ENCODE measurements around the gene LHB.
A peak's percentile ranks its signal among the peaks of the same experiment; 100 is the strongest.
"Not testable (repeated sequence)": the region's sequence is repeated elsewhere in the genome, so short reads cannot be mapped to it uniquely, and the experiment has no call there.

Gene LHB

DNA sequence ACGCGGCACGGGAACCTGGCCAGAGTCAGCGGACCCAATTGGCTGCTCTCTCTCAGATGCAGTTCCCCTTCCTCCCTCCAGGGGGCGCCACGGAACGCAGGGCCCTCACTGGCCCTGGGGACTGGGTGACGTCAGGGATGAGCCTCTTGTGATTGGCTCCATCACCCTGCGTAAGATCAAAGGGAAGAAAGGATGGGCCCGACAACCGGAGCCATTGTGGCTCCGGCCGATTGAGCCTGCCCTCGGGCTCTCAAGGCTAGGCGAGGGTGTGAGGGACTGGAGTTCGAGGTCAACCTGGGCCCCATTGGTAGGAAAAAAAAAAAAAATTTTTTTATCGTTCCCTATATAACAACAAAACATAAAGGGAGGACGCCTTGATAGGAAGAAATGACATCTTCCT, 19.9 kb upstream of the LHB start, which contains the start of gene CGB1:
TSS of gene CGB1 (minus strand) at position 81 of the 400 bp plus-strand sequence. CDS start 184 bp downstream, outside the sequence.
- not testable (repeated sequence) for DNase-seq

- DNase-seq: not testable (repeated sequence)
Observed at GRCh38 chr19:49031642-49032301, 14.9 kb upstream of the LHB start, which contains the start of gene CGB2. CGB2 (plus strand) TSS chr19:49031890; CDS start chr19:49032096, 206 bp downstream.

DNA sequence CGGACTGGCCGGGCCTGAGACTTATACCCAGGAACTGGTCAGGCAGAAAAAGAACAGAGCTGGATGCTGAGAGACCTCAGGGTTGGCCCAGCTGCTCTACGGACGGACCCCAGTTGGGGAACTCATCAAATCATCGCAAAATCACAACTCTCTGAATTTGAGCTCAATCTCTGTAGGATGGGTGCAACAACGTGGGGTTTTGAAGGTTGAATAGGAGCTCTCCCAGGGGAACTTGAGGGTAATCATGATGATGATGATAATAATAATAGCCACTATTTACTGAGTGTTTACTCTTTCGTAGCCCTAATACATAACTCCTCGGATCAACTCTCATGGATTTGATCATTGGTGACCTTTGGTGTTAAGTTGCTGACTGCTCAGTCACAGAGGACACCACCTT, 13.4 kb upstream of the LHB start:
- DNase-seq: not testable (repeated sequence)

DNA sequence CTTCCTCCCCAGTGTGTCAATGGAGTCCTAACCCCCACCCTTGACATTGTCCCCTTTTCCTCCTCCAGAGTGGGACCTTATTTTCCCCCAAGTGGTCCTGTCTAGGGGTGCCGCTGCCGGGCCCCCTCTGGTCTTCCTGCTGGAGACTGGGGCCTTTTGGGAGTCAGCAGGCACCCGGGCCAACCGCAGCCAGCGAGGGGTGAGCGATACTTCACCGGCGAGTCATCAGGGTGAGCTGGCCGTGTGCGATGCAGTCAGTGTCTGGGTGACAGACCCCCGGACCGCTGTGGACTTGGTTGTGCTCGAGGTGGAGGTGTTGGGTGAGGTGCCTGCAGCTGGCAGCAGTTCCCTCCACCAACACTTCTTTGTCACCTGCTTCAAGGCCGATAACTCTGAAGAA, 12.9 kb upstream of the LHB start:
- not testable (repeated sequence) for DNase-seq

DNA sequence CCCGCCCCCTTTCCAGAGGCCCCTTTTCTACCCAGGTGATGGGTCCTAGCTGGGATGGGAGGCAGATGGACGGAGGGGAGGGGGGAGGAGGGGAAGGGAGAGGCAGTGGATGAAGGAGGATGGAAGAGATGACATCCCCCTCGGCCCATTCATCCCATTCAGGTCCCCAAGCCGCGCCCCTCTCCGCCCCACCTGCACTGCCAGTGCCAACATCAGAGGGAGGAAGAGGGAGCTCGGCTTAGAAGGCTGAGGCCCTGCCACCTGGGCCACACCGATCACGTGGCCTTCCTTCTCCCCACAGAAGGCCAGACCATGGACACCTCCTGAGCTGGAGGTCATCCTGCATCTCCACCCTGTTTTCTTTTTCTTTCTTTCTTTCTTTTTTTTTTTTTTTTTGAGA, 11.8 kb upstream of the LHB start:
- not testable (repeated sequence) for DNase-seq

- not testable (repeated sequence) for DNase-seq
Observed at GRCh38 chr19:49025599-49025998, 8.7 kb upstream of the LHB start.

DNA sequence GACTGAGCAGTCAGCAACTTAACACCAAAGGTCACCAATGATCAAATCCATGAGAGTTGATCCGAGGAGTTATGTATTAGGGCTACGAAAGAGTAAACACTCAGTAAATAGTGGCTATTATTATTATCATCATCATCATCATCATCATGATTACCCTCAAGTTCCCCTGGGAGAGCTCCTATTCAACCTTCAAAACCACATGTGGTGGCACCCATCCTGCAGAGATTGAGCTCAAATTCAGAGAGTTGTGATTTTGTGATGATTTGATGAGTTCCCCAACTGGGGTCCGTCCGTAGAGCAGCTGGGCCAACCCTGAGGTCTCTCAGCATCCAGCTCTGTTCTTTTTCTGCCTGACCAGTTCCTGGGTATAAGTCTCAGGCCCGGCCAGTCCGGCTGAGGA, 8.2 kb upstream of the LHB start:
- not testable (repeated sequence) for DNase-seq

DNA sequence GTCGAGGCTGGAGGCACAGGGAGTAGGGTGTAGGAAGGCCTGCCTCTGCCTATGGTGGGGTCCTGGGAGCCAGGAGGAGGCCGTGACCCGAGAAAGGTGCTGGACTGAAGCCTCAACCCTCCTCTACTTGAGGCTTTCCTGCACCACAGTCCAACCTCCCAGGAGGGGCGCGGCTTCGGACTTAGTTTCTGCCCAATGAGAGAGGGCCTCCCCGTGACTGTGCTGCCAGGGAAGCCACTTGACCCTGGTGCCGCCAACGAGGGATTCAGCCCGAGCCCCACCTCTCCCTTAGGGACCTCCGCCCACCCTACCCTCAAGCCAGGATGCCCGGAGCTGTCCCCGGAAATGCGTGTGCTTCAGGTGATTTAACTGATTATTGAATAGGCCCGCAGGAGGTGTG, 7.3 kb upstream of the LHB start, which contains the start of gene CGB3:
TSS of gene CGB3 (minus strand) at position 101 of the 400 bp plus-strand sequence. CDS start 362 bp downstream, outside the sequence.
- DNase-seq: not testable (repeated sequence)

DNA sequence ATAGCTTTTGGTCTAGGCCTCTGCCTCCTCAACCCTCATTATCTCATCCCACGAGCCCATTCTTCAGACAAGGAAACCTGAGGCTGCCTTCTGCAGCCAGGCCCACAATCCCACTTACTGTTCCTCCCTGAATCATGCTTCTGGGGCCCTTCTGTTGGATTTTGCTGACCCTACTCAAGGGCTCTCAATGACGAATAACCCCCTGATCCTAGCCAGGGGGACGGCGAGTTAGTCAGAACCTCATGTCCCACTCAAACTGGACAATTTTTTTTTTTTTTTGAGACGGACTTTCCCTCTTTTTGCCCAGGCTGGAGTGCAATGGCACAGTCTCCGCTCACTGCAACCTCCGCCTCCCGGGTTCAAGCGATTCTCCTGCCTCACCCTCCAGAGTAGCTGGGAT, 5.2 kb upstream of the LHB start:
- DNase-seq: no peak

GRCh38 chr19:49020931-49021895, 4.3 kb upstream of the LHB start:
- no peak for DNase-seq

DNA sequence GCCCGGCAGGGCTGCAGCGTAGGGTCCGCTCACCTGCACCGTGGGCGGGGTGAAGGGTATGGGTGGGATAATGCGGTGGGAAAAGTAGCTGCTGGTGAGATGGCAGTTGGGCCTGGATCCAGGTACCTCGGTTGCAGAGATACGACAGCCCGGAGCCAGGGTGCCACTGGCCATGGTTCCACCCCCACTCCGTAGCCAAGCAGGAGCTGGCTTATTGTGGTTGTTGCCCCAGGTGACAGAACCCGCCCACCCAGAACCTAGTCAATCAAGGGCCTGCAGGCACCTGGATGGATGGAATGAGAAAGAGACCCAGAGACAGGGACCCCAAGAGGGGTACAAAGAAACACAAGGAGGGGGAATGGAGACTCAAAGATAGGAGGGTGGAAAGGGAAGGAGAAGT, 3.5 kb upstream of the LHB start:
- DNase-seq: no peak

GRCh38 chr19:49019242-49019932, 2.5 kb upstream of the LHB start:
- no peak for DNase-seq

DNA sequence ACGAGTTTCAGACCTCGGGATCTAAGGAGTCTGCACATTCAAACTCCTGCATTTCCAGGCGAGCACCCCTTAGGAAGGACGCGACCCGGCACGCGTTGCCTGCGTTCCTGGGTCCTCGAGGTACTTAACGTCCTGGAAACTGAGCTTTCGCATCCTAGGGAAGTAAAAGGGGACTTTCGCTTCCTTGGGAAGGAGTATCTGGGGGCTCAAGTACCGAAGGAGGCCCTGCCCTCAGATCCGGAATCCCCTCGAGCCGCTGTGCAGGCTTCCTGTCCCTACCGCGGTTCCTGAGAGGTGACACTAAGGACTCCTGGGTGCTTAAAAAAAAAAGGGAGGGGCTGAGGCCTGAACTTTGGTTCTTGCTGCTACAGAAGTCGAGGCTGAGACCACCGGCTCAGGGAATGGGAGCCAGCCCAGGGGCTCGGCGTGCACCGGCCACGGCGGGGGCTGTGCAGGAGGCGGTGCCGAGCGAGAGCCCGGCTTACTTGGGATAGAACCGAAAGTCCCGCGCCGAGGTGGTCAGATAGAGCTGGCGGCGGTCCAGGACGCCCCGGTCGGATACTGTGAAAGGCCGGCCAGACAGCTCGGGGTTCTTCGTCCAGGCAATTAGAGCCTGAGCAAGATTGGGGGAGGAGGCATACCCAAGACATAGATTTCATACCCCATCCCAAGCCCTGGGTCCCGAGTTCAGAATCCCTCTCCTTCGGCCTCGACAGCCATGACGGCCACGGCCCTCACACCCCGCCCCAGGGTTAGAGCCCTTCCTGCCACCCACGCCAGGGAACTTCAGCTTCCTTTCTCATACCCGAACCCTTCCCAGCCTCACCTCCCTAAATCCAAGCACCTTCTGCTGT, 1.7 kb upstream of the LHB start:
- DNase-seq: not testable (repeated sequence)

GRCh38 chr19:49017666-49018351, 918 bp upstream of the LHB start:
- peak; percentile 17 for DNase-seq

DNA sequence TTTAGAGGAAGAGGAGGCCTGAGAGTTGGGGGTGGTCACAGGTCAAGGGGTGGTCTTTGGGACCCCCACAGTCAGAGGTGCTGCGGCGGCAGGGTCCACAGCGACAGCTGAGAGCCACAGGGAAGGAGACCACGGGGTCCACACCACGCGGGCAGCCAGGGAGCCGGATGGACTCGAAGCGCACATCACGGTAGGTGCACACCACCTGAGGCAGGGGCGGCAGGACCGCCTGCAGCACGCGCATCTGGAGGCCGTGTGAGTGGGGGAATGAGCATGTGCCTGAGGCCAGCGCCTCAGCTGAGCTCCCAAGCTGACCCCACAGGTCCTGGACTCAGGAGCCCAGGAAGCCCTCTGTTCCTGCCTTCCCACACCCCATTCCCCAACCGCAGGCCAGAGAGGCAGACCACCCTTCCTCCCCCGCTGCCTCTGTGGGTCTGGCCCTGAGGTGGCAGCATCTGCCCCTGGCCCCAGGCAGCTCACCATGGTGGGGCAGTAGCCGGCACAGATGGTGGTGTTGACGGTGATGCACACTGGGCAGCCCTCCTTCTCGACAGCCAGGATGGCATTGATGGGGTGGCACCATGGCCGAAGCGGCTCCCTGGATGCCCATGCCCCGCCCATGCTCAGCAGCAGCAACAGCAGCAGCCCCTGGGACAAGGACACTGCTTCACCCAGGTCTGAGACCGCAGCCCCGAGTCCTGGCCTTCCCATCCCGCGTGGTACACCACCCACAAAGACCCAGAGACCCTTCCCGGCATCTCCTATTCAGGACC, 638 bp downstream of the LHB start:
- DNase-seq: no peak

DNA sequence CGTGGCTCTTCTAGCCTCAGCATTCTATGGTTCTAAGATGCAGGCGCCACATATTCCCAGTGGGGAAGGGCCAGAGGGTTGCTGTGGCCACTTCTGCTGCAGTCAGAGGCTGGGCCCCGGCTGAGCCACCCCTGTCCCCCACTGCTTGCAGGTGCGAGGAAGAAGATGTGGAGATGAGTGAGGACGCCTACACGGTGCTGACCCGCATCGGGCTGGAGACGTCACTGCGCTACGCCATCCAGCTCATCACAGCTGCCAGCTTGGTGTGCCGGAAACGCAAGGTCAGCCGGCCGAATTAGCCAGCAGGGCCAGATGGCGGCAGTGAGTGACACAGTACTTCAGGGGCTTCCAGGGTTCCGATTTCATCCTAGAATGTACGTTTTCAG, 2.0 kb downstream of the LHB start:
- DNase-seq: no peak

- DNase-seq: no peak
Observed at GRCh38 chr19:49014123-49014869, 2.6 kb downstream of the LHB start.

DNA sequence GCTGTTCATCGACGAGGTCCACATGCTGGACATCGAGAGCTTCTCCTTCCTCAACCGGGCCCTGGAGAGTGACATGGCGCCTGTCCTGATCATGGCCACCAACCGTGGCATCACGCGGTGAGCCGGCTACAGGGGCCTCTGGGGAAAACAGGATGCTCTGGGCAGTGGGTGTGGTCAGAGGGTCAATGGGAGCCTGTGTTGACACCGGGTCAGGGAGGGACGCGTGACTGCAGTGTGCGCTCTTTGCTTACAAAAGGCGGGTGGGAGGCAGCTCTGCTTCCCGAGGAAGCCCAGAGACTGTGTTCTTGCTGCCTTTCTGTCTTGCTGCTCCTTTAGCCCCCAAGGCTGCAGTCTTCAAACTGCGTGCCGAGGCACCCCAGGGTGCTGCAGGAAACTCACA, 5.7 kb downstream of the LHB start:
- no peak for DNase-seq

- no peak for DNase-seq
Observed at GRCh38 chr19:49010453-49010852, 6.4 kb downstream of the LHB start.

DNA sequence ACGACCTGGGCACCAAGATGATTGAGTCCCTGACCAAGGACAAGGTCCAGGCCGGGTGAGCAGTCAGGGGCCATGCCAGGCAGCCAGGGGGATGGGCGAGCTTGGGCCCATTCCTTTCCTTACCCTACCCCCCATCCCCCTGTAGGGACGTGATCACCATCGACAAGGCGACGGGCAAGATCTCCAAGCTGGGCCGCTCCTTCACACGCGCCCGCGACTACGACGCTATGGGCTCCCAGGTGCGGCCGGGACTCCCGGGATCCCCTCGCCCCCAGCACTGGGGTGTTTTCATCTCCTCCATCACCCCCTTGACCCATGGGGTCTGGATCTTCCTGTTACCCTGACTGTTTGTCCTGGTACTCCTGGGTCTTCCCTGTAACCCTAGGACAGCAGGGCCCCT, 7.1 kb downstream of the LHB start:
- no peak for DNase-seq

All from DMS79 (cell line).